Myocyte (in vitro differentiated cells): Measurements from ENCODE around the gene NR0B2. TPM values are rescaled to one million over a fixed set of nuclear protein-coding genes. Genes with fewer than 3 reads are reported as not detected.
"Not testable (repeated sequence)": the region's sequence is repeated elsewhere in the genome, so short reads cannot be mapped to it uniquely, and the experiment has no call there.

ENCODE experiments used
- DNase-seq: peaks from one replicate; pipeline ENCODE4 v3.0.0-alpha.2; 2012; ENCODE audit warnings: low read depth
- total RNA-seq: library from RNA; depleted of rRNA; stranded (reverse); fragments of >200 nt; gene quantifications from 2 replicates; pipeline ENCODE4 v1.2.3, GENCODE V29; 2014

Gene NR0B2
- total RNA-seq, 1 donor from 2014 or later, result not detected

DNA sequence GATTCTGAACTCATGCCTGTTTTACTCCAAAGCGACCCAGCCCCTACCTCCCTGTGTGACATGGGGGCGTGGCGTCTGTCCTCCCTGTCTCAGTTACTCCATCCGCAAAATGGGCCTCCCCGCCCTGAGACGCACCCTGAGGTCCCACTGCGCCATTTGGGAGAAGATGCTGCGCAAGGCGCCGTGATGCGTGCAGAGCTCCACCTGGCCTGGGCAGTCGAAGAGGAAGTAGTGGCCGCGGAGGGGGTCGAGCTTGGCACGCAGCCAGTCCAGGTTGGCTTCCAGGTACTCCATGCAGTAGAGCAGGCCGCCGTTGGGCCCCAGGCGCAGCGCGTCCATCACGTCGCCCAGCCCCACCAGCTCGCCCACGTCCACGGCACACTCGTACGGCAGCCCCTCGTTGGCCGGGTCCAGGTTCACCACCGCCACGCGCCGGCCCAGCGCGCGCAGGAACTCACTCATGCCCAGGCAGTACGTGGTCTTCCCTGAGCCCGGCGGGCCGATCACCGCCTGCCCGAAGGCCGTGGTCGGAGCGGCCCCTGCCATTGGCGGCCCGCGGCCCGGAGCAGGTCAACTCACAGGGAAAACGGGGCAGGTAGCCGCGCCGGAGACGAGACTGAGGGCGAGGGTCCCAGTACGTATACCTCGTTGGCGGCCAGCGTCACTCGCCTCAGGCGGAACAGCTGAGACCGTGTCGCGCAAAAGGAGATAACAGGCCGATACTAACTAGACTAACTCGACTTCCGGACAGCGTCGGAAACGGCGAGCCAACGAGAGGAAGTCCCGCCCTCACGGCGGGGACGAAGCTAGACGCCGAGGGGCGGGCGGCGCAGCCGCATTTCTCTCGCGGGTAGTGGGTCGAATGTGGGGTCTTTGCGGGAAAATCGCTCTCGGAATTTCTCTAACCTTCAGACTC lies 24.0 kb downstream of the NR0B2 start, which contains the start of gene GPN2:
Gene GPN2, minus strand, starts transcription at position 733 of the 916 bp plus-strand sequence. Its CDS starts 187 bp downstream, at position 546.
- peak; percentile 83 for DNase-seq

DNA sequence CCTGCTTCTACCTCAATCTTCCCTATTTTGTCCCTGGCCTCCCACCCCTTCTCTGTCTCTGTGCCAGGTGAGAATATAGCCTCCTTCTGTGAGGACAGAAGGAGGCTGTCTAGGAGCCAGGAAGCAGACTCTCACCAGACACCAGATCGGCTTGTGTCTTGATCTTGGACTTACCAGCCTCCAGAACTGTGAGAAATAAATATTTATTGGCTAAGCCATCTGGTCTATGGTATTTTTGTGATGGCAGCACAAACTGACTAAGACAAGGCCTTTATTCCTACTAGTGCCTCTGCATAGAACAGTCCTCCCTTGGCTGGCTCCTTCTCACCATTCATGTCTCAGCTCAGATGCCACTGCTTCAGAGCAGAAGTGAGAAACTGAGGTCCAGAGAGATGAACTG lies 25.5 kb downstream of the NR0B2 start:
- DNase-seq, result no peak

DNA sequence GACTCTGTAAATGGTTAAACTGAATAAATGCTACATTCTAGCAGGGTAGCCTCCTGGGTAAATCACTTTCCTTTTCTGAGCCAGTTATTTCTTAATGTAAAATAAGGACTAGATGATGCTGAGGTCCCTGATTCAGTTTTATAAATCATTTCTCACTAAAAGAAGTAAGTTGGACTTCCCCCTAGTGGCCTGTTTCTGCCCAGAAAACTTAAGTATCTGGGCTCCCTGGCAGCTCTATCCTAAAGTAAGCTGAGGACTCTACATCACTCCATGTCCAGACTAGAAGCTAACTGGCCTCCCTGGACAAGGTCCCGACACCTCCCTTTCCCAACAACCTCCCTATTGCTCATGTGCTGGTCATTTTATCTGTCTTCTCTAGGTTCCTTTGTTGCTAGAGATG lies 26.6 kb downstream of the NR0B2 start:
- peak; percentile 13 for DNase-seq

DNA sequence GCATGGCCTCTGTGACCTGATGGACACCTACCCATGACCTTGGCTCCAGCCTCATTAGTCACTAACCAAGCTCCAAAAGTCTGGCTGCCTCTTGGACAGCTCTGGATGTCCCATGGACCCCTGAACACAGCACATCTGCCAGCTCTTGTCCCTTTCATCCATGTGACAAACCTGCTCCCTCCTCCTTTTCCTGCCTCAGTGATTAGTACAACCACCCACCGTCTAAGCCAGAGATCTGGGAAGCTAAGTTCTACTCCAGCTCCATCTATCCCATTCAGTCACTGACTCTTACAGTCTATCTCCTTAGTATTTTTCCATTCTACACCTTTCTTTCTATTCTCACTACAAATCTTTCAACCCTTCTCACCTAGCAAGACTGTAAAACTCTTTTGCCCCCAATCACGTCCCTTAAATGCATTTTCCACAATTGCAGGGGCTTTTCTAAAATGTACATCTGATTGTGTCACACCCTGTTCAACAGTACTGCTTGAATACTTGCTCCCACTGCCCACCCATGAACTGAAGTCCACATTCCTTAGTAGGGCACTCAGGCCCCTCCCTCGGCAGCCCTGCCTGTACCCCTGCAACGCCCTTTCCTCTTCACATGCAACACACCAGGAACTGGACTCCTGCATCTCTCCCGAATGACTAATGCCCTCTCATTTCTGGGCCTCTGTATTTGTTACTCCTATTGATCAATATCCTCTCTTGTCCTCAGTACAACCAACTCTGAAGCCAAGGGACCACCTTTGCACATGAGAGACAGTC lies 30.9 kb downstream of the NR0B2 start:
- DNase-seq, result no peak

DNA sequence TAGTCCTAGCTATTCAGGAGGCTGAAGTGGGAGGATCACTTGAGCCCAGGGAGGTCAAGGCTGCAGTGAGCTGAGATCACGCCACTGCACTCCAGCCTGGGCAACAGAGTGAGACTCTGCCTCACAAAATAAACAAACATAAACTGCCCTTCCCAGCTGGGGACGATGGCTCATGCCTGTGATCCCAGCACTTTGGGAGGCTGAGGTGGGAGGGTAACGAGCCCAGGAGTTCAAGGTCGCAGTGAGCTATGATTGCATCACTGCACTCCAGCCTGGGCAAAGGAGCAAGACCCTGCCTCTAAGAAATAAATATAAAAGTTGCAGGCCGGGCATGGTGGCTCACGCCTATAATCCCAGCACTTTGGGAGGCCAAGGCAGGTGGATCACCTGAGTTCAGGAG lies 32.2 kb downstream of the NR0B2 start:
- DNase-seq, result not testable (repeated sequence)

DNA sequence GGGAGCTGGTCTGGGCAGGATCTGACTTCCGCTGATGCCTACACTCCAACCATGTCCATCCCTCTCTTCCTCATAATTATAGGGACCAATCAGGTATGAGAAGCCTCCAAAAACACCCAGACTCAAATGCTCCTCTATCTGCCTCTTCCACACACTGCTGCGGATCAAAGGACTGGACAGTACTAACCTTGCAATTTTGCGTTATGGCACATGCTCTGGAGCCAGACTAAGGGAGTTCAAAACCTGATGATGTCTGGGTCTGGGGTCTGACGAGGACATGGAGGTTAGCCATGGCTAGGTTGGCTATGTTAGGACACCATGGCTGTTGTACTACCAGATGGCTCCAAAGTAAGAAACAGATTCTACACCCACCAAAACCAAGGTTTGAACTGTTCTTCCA lies 34.0 kb downstream of the NR0B2 start:
- no peak for DNase-seq

DNA sequence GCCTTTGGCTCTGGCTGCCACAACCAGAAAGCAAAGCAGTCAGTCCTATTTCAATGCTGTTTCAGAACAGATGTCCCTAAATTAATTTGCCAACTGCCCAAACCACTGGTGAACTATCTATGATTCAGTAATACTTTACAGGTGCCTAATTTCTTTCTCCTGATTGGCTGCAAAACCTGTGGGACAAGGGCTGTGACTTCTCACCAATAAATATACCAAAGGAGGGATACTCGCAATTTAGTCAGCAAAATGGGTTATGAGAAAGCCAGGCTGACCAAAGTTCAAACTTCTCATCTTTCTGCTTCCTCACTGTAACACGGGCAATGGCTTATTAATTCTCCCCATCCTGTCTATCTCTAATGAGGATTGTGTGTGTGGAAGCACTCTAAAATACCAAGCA lies 36.4 kb downstream of the NR0B2 start:
- DNase-seq, result no peak

DNA sequence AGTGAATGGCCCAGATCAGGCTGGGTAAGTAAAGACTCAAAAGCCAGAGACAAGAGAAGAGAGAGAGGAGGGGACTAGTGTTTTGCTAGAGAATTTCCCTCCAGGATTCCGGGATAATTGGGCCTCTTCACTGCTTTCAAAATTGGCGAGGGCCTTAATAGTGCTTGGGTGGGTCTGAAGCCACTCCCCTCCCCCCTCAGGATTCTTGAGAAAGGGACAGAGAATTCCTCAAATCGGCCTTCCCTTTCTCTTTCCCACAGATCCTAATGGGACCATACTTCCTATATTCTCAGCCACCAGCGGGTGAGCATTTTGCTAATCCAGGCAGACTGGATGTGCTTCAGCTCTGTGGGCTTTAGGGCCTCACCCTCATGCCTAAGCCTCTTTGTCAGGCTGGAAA lies 38.9 kb downstream of the NR0B2 start:
- no peak for DNase-seq

DNA sequence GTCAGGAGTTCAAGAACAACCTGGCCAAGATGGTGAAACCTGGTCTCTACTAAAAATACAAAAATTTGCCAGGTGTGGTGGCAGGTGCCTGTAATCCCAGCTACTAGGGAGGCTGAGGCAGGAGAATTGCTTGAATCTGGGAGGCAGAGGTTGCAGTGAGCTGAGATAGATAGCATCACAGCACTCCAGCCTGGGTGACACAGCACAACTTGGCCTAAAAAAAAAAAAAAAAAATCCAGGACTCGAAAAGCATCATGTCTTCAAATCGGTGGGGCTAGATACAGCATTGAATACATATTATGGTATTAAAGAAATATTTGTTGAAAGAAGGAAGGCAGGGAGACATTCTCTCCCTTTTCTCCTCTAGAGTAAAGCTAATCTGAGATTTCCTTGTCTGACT lies 40.7 kb downstream of the NR0B2 start:
- not testable (repeated sequence) for DNase-seq

DNA sequence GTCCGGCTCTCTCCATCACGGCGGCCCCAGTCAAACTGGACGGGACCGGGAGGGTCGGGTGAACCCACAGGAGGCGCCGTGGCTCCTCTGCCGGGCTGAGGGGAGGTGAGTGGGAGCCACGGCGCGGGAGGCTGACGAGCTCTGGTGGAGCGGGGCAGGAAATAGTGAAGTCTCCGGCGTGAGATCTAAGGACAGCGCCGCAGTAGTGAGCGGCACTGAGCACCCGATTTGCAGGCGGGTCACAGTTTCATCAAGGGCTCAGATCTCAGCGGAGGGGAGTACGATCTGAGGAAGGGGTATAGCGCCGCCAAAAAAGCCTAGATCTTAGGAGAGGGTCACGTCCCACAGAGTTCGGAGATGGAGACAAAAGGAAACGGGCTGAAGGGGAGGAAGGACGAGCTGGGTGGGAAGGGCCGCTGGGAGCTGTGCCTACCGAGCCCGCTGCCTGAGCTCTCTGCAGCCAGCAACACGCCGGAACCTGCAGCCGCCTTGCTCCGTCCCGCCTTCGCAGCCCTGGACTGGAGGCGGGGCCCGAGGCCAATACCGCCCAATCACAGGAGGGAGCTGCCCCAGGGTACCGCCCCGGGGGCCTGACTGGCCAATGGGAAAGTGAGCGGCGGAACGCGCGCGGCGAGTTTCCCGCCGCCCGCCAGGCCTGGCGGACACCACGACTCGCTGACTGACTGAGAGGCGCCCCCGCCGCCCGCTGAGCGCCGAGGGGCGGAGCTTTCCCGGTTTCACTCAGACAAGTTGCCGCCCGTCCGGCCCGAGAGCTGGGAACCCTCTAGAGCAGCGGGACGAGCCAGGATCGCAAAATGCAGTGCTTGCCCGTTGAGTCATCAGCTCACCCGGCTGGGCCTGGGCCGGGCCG lies 48.9 kb downstream of the NR0B2 start:
- peak; percentile 97 for DNase-seq

DNA sequence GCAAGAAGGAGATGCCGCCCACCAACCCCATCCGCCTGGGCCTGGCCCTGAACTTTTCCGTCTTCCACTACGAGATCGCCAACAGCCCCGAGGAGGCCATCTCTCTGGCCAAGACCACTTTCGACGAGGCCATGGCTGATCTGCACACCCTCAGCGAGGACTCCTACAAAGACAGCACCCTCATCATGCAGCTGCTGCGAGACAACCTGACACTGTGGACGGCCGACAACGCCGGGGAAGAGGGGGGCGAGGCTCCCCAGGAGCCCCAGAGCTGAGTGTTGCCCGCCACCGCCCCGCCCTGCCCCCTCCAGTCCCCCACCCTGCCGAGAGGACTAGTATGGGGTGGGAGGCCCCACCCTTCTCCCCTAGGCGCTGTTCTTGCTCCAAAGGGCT lies 50.1 kb downstream of the NR0B2 start:
- DNase-seq, result no peak

DNA sequence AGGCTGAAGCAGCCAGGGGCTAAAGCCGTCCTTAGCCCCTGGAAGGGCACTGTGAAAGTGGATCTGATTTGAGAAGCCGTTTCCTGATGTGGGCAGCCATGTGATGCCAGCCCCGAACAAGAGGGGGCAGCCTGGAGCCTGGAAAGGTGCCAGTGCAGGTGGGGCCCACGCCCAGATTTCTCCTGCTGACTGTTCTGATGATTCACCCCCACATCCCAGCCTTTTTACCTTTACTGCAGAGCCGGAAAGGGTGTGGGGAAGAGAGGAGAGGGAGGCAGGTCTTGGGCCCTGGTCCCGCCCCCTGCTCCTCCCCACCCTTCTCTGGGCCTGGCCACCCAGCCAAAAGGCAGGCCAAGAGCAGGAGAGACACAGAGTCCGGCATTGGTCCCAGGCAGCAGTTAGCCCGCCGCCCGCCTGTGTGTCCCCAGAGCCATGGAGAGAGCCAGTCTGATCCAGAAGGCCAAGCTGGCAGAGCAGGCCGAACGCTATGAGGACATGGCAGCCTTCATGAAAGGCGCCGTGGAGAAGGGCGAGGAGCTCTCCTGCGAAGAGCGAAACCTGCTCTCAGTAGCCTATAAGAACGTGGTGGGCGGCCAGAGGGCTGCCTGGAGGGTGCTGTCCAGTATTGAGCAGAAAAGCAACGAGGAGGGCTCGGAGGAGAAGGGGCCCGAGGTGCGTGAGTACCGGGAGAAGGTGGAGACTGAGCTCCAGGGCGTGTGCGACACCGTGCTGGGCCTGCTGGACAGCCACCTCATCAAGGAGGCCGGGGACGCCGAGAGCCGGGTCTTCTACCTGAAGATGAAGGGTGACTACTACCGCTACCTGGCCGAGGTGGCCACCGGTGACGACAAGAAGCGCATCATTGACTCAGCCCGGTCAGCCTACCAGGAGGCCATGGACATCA lies 50.7 kb downstream of the NR0B2 start, which contains the start of gene SFN:
Gene SFN, plus strand, starts transcription at position 369 of the 904 bp plus-strand sequence. Its CDS starts 64 bp downstream, at position 433.
- DNase-seq, result no peak

DNA sequence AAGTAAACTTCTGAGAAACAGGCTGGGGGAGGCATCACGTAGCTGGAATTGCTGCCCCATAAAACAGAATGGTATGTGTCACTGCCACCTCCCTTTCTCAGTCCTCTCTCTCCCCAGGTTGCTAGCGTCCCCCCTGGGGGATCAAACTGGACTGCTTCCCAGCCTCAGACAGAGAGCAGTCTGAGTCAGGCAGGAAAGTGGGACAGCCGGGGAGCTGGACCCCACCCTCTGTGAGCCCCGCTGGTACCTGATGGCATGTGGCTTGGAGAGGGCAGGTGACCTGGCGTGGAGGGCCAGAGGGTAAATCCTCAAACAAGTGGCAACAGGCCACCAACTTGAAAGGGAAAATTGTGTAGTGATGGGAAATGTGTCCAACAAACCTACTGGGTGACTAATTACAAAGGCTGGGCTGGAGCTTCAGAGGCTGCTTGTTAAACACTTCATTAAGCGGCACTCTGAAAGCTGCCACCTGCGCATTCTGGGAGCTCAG lies 51.8 kb downstream of the NR0B2 start:
- no peak for DNase-seq

Other genes with a start within 250 kb of the NR0B2 start
- 12.0 and 18.2 TPM in 2 replicates for gene ARID1A, start 218.0 kb downstream of the NR0B2 start, total RNA-seq
- gene PIGV, start 126.0 kb downstream of the NR0B2 start, total RNA-seq, result 18.0 and 18.6 TPM in 2 replicates
- gene ZDHHC18, start 87.3 kb downstream of the NR0B2 start, total RNA-seq, result 11.8 and 11.9 TPM in 2 replicates
- not detected in 2 replicates for gene SFN, start 50.8 kb downstream of the NR0B2 start, total RNA-seq
- gene GPN2, start 23.7 kb downstream of the NR0B2 start, total RNA-seq, result 12.0 and 14.2 TPM in 2 replicates
- 6.3 and 6.5 TPM in 2 replicates for gene GPATCH3, start 13.5 kb downstream of the NR0B2 start, total RNA-seq
- gene NUDC, start 7.8 kb upstream of the NR0B2 start, total RNA-seq, result 35.7 and 43.0 TPM in 2 replicates
- gene KDF1, start 46.5 kb upstream of the NR0B2 start, total RNA-seq, result not detected in 2 replicates
- gene TRNP1, start 79.7 kb upstream of the NR0B2 start, total RNA-seq, result 4.7 and 5.4 TPM in 2 replicates
- gene TENT5B, start 98.9 kb upstream of the NR0B2 start, total RNA-seq, result 0.94 and 5.2 TPM in 2 replicates
- 4.6 and 9.6 TPM in 2 replicates for gene SLC9A1, start 241.2 kb upstream of the NR0B2 start, total RNA-seq